NCI-H2196 (cell line): Measurements from ENCODE around the gene BCL2.
"Not testable (repeated sequence)": the region's sequence is repeated elsewhere in the genome, so short reads cannot be mapped to it uniquely, and the experiment has no call there.

Source experiments
- DNase-seq: peaks from one replicate; lab custom pipeline; 2025; ENCODE audit not compliant: unreplicated experiment; lab: John Stamatoyannopoulos, UW

Gene BCL2

DNA sequence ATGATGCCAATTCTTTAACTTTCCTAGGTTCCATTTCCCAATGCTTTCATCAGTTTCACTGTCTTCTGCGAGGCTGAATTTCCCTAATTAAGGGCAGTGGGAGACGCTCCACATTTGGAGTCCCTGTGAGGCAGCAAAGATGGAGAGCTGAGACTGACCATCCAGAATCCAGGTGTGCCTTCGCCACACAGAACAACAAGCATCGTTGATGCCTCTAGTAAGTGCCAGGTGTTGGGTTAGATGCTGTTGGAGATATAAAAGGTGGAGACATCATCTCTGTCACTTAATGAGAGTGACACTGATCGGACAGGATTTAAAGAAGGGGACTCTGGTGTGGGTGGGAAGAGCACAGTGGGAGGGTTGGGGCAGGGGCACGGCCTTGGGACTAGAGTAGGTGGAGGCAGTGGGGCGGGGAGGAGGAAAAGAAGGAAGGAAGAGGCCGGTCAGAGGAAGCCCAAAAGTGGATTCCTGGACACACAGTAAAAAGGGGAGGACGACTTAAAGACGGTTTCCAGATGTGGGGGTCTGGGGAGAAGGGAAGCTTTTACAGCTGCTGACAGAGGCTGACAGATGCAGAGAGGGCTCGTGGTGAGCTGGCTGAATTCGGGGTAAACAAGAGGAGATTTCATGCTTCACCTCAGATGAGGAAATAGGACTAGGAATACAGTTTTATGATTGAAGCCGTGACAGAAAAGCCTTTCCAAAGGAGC is 113.0 kb downstream of the BCL2 start:
- no peak for DNase-seq

DNA sequence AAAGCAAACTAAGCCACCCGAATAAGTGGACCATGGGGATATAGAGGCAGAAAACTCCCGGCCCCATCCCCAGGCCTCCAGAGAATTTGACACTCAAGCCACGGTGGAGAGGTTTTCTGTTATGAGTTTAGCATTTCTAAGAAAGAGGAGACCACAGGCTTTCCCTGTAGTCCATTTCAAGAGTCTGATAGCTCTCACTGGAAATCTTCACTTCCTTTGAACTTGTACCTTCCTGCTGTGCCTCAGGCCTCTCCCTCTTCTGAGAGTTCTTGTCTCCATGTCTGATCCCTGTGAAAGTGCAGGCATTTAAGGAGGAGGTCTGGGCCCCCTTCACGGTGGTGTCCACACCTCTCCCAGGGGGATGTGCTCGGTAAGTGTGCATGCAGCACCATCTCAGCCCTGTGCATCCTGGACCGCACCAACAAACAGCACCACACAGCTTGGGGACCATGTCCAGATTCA is 113.7 kb downstream of the BCL2 start:
- no peak for DNase-seq

DNA sequence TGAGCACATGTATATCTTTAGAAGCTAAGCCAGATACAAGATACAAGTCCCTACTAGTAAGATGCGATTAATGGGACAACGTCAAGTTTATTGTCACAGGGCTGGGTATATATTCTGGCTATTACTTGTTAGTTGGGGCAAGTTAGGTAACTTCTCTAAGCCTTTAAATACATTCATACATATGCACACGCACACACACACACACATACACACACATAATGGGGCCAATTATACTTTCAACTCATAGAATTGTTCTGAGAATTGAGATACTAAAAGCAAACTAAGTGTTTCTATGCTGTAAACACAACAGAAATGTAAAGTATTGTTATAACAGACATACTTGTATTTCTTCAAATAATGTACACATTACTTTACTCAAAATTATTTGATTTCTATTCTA is 116.1 kb downstream of the BCL2 start:
- no peak for DNase-seq

DNA sequence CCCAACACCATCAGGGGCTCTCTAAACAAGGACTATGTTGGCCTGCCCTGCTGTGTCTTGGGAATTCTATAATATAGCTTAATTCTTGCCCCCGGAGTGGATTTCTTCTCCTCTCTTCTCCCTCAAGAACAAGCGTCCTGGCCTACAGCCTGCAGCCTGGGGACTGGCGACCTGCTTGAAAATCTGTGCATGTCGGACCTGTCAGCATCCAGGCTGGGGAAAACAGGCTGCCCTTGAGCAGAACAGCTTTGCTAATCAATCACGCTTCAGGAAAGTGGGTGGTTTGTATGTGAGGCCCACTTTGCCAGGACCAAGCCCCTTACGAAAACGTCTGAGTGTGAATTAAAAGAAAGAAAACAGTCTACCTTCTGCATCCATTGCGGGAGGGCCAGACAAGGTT is 116.7 kb downstream of the BCL2 start:
- DNase-seq = no peak

DNA sequence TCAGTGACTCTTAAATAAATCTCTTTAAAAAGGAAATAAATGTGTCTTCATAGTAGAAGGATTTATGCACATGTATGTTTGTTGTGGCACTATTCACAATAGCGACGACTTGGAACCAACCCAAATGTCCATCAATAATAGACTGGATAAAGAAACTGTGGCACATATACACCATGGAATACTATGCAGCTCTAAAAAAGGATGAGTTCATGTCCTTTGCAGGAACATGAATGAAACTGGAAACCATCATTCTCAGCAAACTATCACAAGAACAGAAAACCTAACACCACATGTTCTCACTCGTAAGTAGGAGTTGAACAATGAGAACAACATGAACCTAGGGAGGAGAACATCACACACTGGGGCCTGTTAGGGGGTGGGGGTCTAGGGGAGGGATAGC is 118.1 kb downstream of the BCL2 start:
- DNase-seq = not testable (repeated sequence)

DNA sequence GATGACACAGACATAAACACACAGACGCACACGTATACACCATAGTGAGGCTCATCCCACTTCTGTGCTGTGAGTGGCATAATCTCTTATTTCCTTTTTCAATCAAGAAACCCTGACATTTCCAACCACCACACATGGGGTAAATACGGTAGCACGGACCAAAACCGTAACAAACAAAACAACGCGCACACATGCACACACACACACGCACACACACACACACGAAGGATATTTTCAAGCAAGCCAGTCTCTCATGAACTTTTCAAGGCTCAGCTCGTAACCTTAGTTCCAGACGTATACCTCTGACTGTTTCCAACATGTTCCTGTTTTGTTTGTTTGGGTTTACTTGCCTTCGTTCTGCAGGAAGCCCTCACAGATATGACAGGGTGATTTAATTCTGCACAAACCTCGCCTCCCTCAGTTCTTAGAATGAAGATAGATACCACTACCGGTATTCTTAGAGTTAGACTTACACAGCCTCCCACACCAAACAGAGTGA is 119.8 kb downstream of the BCL2 start:
- DNase-seq = no peak

DNA sequence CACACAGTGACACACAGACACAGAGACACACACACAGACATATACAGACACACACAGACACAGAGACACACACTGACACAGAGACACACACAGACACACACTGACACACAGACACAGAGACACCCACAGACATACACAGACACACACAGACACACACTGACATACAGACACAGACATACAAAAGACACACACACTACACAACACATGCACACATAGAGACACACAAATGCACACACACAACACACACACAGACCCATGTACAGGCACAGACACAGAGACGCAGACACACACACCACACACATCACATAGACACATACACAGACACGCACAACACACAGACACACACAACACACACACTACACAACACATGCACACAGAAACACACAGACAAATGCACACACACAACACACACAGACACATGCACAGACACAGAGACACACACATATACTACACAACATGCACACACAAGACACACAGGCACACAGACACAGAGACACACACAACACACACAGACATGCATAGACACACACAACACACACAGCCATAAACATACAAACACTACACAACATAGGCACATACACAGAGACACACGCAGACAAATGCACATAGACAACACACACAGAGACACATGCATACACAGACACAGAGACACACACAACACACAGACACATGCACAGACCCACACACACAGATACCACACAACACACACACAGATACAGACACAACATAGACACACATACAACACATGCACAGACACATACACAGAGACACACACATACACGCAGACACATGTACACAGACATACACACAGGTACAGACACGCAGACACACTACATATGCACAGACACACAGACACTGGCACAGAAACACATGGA is 120.5 kb downstream of the BCL2 start:
- no peak for DNase-seq

DNA sequence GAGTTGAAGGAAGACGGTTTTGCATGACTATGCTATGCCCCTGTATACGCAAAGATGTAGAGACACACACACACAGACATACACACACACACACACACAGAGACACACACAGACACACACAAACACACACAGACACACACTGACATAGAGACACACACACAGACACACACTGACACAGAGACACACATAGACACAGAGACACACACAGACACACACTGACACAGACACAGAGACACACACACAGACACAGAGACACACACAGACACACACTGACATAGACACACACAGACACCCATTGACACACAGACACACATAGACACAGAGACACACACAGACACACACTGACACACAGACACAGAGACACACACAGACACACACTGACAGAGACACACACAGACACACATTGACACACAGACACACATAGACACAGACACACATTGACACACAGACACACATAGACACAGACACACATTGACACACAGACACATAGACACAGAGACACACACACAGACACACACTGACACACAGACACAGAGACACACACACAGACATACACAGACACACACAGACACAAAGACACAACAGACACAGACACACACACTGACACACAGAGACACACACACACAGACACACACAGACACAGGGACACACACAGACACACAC is 121.3 kb downstream of the BCL2 start:
- no peak for DNase-seq

DNA sequence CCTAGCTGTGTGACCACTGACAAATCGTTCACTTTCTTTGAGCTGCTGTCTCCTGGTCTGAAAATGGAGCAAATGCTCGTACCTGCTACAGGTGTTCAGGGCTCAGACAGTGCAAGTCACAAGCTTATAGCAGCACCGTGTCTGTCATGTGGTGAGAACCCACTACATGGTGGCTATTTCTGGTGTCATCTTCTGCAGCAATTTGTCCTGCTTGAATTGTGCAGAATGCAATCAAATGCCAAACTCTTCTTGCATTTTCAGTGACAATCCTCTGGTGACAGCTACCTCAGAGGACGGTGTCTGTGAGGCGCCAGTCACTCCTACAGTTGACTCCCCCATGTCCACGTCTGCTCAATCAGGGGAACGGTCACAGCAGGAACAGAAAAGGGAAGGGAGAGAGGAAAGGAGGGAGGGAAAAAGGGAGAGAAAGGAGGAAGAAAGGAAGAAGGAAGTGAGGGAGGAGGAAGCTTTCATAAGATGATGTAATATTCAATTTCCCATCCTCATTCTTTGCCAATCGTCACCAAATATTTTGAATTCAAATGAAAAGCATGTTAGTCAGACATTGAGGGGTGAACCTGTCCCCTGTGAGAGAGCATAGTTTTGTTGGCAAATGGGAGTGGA is 122.2 kb downstream of the BCL2 start:
- no peak for DNase-seq

DNA sequence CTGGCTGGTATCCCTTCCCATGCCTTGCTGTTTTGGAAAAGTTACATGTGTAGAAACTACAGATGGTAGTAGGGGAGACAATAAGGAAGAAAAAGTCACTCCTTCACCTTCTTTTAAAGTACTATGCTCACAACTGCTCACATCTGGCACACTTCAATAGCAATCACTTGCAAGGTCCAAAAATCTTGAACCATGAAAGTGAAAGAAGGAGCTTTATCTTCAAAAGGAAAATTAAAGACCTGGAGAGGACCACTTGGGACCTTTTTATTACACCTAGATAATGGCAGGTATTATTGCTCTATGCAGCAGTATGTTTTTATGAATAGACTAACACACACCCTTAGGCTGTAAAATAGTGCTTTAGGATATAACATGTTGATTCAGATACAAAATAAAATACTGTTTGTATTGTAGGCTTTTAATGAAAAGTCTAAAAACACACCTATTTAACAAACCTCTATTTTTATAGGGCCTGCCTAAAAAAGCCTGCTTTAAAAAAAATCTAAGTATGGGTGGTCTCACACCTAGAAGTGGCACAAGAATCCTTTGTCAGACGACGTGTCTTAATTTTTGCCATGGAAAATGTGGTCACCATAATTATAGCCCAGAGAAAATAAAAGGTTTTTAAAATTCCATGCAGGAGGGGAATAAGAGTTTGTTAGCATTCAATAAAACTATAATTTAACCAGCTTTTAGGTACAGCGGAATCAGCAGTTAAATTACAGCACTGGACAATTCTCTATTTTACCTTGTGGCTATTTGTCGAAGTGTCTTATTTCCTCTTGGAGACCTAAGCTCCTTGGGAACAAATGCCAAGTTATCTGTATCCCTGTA is 124.0 kb downstream of the BCL2 start:
- DNase-seq = no peak

DNA sequence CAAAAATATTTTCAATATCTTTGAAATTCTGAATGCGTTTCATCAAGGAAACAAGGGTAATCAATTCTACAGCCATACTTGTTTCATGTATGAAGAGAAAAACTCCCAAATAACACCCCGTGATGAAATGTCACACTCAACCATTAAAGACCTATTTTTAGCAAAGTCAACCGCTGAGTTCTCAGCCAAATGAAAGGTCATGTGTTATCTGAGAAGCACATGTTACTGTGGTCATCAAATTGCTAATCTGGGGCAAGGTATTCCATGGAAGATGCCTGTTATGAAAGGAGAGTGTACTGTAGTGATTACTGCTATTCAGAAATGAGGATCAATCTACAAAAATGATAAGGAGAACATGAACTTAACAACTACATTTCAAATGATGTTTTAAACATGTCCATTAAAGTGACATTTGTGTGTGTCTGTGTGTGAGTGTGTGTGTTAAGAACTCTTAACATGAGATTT is 126.7 kb downstream of the BCL2 start:
- peak; percentile 35 for DNase-seq

DNA sequence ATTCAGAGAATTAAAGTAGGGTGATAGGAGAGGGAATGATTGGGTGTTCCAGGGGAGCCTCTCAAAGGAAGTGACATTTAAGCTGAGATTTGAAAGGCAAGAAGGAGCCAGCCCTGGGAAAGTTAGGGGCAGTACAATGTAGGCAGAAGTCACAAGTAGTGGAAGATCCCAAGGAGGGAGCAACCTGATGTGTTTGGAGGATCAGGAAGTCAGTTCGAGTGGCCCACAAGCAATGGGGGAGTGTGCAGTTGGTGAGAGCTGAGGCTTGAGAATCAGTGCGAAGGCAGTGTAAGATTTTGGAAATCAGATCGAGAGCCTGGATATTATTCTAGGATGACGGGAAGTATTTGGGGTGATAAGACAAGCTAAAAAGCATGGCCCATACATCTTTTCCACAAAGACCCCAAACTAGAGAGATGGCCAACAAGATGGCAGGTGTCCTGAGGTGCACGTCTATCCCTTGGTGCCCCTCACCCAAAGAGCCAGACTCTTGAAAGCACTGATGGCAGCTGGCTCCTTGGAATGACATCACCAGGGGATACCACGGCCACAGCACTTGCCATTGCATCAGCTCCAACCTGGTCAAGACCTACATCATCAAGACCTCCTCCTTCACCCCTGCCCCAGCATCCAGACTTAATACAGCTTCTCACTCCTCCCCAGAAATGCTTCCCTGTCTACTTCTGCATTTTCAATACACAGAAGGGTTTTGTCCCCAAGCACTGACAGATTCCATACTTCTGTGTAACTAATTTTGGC is 127.3 kb downstream of the BCL2 start:
- no peak for DNase-seq

DNA sequence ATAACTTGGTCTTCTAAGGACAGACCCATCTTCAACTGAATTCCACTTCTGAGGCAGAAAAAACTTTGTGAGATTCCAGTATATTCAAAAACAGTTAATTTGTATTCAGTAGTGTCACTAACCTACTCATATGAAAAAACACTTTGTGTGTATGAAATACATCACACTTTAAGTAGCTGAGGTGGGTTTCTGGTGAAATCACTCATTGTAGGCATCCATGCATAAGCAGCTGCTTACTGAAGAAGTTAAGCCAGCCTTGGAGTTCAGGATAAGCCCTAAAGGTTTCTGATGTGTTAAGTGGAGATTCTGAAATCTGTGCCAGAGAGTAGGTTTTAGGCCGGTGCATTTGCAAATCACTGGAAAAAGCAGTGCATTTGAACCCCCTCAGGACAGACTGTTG is 128.2 kb downstream of the BCL2 start:
- no peak for DNase-seq

DNA sequence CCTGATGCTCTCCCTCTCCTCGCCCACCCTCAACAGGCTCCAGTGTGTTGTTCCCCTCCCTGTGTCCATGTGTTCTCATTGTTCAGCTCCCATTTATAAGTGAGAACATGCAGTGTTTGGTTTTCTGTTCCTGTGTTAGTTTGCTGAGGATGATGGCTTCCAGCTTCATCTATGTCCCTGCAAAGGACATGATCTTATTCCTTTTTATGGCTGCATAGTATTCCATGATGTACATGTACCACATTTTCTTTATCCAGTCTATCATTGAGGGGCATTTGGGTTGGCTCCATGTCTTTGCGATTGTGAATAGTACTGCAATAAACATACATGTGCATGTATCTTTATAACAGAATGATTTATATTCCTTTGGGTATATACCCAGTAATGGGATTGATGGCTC is 128.7 kb downstream of the BCL2 start:
- DNase-seq = not testable (repeated sequence)

DNA sequence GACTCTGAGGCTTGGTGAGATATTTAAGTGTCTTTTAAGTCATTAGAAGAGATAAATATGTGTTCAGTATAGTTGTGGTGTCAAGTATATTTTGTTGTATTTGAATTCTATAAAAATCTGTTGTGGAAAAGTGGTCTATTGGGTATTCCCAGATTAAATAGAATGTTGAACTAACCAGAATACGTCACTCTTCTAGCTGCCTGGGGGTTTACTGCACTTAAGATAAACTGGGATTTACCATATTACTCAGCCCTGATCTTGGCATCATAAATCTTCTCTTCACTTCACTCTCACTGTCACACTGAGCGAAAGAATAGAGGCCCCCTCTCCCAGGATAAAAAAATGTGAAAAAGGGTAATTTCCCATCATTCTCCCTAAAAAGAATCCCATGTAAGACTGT is 129.8 kb downstream of the BCL2 start:
- DNase-seq = no peak

DNA sequence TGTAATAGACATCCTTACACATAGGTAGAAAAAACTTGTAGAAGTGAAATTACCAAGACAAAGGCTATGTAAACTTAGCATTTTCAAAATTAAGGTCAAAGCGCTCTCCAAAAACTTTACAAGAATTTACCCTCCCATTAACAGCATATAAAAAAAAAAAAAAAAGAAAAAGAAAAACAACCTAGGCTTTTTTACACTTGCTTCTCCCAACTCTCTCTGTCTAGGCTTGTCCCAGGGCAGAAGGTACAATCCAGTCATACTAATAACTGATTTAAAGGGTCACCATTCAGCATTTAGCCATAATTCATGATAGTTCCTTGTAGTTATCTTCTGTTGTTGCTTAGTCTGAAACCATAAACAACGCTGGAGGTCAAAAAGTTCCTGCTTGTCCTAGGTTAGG is 130.5 kb downstream of the BCL2 start:
- no peak for DNase-seq

DNA sequence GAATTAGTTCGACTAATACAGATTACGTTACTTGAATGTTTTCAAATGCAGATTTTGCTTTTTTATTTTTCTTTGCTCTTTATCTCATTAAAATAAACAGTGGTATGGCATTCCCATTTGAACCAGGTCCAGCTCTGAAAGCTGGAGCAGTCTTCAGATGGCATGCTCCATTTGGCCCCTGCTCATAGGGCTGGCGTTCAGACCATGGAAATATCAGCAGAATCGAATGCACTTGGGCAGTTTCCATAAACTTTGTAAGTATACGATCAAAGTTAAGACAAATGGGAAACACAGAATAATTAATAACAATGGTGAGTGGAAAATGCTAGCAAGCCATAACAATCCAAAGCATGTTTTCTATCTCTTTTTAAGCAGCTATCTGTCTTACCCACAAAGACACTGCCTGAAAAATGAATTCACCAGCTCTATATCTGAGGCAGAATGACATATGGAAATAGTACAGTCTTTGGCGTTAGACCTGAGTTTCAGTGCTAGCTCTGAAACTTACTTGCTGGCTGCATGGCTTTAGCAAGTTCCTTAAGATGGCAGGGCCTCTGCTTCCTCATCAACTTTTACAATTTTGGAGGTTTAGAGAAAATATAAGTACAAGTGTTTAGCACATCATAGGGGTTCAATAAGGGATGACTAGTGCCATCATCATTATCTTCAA is 131.6 kb downstream of the BCL2 start:
- no peak for DNase-seq

DNA sequence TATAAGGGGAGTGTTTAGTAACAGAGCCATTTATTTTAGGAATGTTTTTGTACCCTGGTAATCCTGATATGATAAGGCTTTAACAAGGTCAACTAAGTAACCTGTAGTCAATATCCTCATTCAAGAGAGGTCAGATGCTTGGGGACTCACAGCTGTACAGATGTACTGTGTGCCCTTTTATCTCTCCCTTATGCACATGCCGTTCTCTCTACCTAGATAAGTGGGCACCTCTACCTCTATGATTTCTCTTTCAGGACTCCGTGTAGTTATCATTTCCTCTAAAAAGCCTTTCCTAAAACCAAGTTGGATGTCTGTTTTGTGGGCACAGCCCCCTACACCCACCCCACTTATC is 132.4 kb downstream of the BCL2 start:
- DNase-seq = no peak
